HTERT RPE-1 (cell line): ENCODE results near the gene PIGQ.
"Not testable (repeated sequence)": the region's sequence is repeated elsewhere in the genome, so short reads cannot be mapped to it uniquely, and the experiment has no call there.

Experiments
- in situ Hi-C: fragments of 300-500 bp; cut with MboI; formaldehyde crosslinking; loops from 4 replicates; pipeline ENCODE4 v1.14.3; 2020; ENCODE audit warnings: low sequenced_read_pairs

Gene PIGQ

GRCh38 chr16:583815-584591, 14.2 kb downstream of the PIGQ start:
- in situ Hi-C loops, result no loop called here

GRCh38 chr16:585351-585750, 15.6 kb downstream of the PIGQ start:
- in situ Hi-C loops, result no loop called here

DNA sequence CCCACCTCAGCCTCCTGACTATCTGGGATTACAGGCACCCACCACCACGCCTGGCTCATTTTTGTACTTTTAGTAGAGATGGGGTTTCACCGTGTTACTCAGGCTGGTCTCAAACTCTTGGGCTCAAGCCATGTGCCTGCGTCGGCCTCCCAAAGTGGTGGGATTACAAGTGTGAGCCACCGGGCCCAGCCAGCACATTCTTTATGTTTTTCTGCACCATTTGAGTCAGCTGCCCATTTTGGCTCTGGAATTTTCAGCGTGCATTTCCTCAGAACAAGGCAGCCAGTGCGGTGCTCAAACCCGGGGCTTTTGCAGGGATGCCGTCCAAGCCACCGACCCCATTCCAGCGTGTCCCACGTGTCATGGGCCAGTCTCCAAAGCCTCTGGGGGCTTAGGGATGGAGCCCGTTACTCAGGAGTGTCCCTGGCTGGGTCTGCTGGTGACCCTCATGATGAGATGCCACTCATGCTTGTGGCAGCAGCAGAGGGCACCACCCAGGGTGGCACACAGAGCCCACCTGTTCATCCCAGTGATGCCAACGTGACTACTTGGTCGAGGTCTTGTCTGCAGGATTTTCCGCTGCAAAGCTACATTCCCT, 16.4 kb downstream of the PIGQ start:
- in situ Hi-C loops, result no loop called here

GRCh38 chr16:586645-587590, 17.1 kb downstream of the PIGQ start:
- in situ Hi-C loops, result no loop called here

- in situ Hi-C loops, result no loop called here
These were observed 18.8 kb downstream of the PIGQ start for GRCh38 chr16:588639-588888.

GRCh38 chr16:588889-589657, 19.3 kb downstream of the PIGQ start:
- in situ Hi-C loops, result no loop called here

- in situ Hi-C loops, result no loop called here
These were observed 20.0 kb downstream of the PIGQ start, which contains the start of gene RAB40C for GRCh38 chr16:589658-590187. TSS of gene RAB40C (plus strand) at chr16:590066. CDS start at chr16:590292, 226 bp downstream.

GRCh38 chr16:590188-590814, 20.5 kb downstream of the PIGQ start:
- in situ Hi-C loops, result no loop called here

GRCh38 chr16:590815-591200, 21.0 kb downstream of the PIGQ start:
- in situ Hi-C loops, result no loop called here

- in situ Hi-C loops, result no loop called here
These were observed 21.5 kb downstream of the PIGQ start for GRCh38 chr16:591231-591630.

DNA sequence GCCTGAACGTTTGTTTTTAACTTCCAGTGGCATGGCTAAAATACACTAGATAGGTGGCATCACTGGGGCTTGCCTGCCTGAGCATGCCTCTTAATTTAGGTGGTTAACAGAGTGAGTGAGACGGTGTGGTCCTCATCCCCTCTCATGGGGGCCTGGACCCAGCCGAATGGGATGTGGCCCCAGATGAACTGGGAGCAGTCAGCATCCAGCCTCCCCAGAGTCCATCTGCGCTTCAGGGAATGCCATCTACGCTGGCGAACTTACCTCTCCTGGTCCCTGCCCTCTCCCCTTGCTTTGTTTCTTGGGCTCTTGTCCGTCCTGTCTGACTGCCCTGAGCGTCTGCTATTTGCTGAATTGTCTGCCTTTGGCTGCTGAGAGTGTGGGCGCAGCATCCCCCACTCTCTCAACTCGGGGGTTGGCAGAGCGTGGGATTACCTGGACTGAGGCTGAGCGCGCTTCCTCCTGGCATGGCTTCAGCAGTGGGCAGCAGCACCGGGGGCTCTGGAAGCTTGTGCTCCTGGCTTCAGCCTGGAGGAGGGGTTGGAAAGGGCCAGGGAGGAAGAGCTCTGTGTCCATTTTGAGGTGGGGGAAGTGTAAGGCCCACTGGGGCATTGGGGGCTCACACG, 22.2 kb downstream of the PIGQ start:
- in situ Hi-C loops, result no loop called here

- in situ Hi-C loops, result no loop called here
These were observed 22.9 kb downstream of the PIGQ start for GRCh38 chr16:592518-593306.

DNA sequence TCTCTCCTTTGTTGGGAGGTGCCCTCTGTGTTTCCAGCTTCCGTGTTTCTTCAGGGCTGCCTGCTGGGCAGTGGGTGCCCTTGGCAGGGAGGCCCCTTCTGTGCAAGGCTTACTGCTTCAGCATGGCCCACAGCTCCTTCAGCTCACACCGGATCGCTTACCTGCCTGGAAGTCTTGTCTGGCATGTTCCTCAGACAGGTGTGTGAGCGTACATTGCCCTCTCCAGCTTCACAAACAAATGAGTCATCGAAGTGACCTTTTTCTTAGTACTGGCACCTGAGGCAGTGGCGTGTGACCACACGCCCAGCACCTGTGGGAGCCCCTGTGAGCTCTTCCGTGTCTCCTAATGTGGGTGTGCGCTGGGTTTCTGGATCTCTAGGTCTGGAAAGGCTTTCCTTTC, 23.6 kb downstream of the PIGQ start:
- in situ Hi-C loops, result no loop called here

- in situ Hi-C loops, result no loop called here
These were observed 24.0 kb downstream of the PIGQ start for GRCh38 chr16:593807-594206.

GRCh38 chr16:595094-595528, 25.3 kb downstream of the PIGQ start:
- in situ Hi-C loops, result no loop called here

DNA sequence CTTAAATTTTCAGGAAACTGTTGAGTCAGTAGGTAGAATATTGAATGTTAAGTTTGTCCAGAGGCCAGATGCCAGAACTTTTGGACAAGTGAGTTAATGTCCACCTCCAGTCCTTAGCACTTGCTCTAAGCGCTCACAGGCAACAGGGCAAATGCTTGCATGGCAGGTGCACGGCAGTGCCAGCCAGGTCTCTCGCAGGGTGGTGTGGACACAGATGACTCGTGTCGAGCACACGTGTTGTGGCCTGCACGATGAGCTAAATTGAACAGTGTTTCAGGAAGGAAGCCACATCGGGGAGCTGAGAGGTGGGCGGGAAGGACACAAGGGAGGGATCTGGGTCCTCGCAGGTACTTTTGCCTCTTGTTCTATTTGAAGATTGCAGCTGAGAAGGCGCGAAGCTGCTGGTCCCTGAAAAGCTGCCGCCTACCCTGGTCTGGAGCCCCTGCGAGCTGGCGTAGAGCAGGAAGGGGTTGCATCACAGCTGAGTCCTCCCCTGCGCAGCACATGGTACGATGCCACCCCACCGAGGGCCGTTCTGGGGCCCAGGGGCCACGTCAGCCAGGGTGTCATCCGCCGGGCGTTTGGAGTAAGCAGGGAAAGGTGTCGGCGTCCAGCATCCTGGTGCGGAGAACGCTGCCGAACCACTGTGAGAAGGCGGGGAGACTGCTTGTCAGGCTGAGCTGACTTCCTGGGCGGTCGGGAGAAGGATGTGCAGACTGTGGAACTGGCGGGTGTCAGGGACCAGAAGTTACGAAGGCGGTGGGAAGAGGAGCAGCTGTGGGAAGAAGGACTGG, 26.4 kb downstream of the PIGQ start:
- in situ Hi-C loops, result no loop called here

DNA sequence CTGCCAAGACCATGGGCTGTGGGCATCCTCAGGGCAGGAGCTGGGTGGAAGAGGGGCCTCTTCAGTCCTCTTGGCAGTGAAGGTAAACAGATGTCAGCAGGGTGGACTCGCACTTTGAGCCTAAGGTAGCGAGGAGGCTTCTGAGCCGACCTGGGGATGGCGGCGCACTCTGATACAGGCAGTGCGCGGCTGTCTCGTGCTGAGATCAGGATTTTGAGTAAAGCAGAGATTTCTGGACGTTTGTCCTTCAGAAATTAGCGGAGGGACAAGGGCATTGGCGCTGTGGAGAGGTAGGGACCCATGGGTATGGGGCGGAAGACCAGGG, 26.9 kb downstream of the PIGQ start:
- in situ Hi-C loops, result no loop called here

- in situ Hi-C loops, result not testable (repeated sequence)
These were observed 27.9 kb downstream of the PIGQ start for GRCh38 chr16:597655-598054.
